GM12878 (cell line): ENCODE results near the gene PGLYRP2. TPM values are rescaled to one million over a fixed set of nuclear protein-coding genes. Genes with fewer than 3 reads are reported as not detected.

ENCODE experiments used
- ATAC-seq: fragments of 200-7000 bp; cut with Tn5 transposase; 3 replicates; pipeline ENCODE4 v1.9.1; 2020; ENCODE audit warnings: mild to moderate bottlenecking, moderate library complexity
- BruUV-seq: library from RNA; stranded (reverse); fragments of 400-500 nt; replicated peaks from 2 replicates; lab custom pipeline; 2021; lab: Mats Ljungman, UMichigan
- CTCF ChIA-PET: fragments of 300-600 bp; sonication (Branson Sonifier 250); formaldehyde crosslinking; extraction: SDS; loops from one replicate; lab custom pipeline; 2021; ENCODE audit warnings: inconsistent platforms; lab: Yijun Ruan, JAX
- POLR2A ChIA-PET: fragments of 350-600 bp; formaldehyde crosslinking; extraction: SDS; loops from one replicate; lab custom pipeline; 2021; ENCODE audit warnings: inconsistent platforms; lab: Charles Lee
- RAD21 ChIA-PET: fragments of 300-600 bp; sonication (Branson Sonifier 250); formaldehyde crosslinking; loops from one replicate; lab custom pipeline; 2023; ENCODE audit warnings: antibody characterized with exemption; ENCODE audit not compliant: unreplicated experiment; lab: Charles Lee
- SMC1A ChIA-PET: fragments of 300-600 bp; sonication (Branson Sonifier 250); formaldehyde crosslinking; loops from one replicate; lab custom pipeline; 2023; ENCODE audit not compliant: unreplicated experiment, uncharacterized antibody; lab: Charles Lee
- DNase-seq: peaks from one replicate; pipeline ENCODE4 v3.0.0-alpha.2; 2011; ENCODE audit warnings: low read depth, low spot score
- FAIRE-seq: peaks from 3 replicates; lab custom pipeline; 2011; peaks lifted over from hg19 to GRCh38; lab: Jason Lieb, UNC
- H2AFZ ChIP-seq: 2 replicates; pipeline ENCODE4 v1.6.0; 2011; ENCODE audit warnings: low read depth, low read length, control low read depth; ENCODE audit not compliant: control insufficient read depth
- H3K27ac ChIP-seq: 2 replicates; pipeline ENCODE4 v1.5.1; 2011; ENCODE audit warnings: control low read depth; ENCODE audit not compliant: control insufficient read depth, insufficient read depth
- H3K27me3 ChIP-seq, 2 experiments: replicated peaks in 1 of 2; 2 replicates each; pipeline versions ENCODE4 v1.6.0 to v1.6.1; 2011; ENCODE audit warnings: low read length in 1 of 2; ENCODE audit not compliant: control insufficient read depth in 2 of 2, insufficient read depth in 2 of 2
- H3K36me3 ChIP-seq, 2 experiments: 2 replicates each; pipeline ENCODE4 v1.5.1; 2011; ENCODE audit warnings: low read length in 1 of 2; ENCODE audit not compliant: control insufficient read depth in 2 of 2, insufficient read depth in 2 of 2
- H3K4me1 ChIP-seq: 2 replicates; pipeline ENCODE4 v1.6.1; 2011; ENCODE audit warnings: mild to moderate bottlenecking, low read length, moderate library complexity, mixed read lengths; ENCODE audit not compliant: control insufficient read depth, insufficient read depth
- H3K4me2 ChIP-seq: 2 replicates; pipeline ENCODE4 v1.6.0; 2011; ENCODE audit warnings: control low read depth; ENCODE audit not compliant: control insufficient read depth, insufficient read depth
- H3K4me3 ChIP-seq: fragments of 200-600 bp; sonication (generic); 2 replicates; pipeline ENCODE4 v1.5.1; 2016
- H3K79me2 ChIP-seq: 2 replicates; pipeline ENCODE4 v1.6.0; 2011; ENCODE audit warnings: low read length; ENCODE audit not compliant: control insufficient read depth, insufficient read depth
- H3K9ac ChIP-seq: 2 replicates; pipeline ENCODE4 v1.8.0; 2011; ENCODE audit warnings: low read length, control low read depth, mixed read lengths; ENCODE audit not compliant: control insufficient read depth, insufficient read depth
- H3K9me3 ChIP-seq: replicated peaks from 3 replicates; pipeline ENCODE4 v1.5.1; 2011; ENCODE audit warnings: mild to moderate bottlenecking, low read length; ENCODE audit not compliant: control insufficient read depth, insufficient read depth
- H4K20me1 ChIP-seq: 2 replicates; pipeline ENCODE4 v1.6.0; 2011; ENCODE audit not compliant: control insufficient read depth, insufficient read depth
- ATF3 ChIP-seq: IDR thresholded peaks from 2 replicates; pipeline ENCODE4 v1.6.1; 2011; ENCODE audit warnings: low read depth, mild to moderate bottlenecking, low read length, moderate library complexity, borderline replicate concordance; ENCODE audit errors: extremely low read depth
- HDAC2 ChIP-seq: fragments of 200-600 bp; sonication (generic); IDR thresholded peaks from 2 replicates; pipeline ENCODE4 v1.6.1; 2017
- IRF3 ChIP-seq: fragments of 450-650 bp; IDR thresholded peaks from 2 replicates; pipeline ENCODE4 v1.6.1; 2014; ENCODE audit warnings: mild to moderate bottlenecking
- IRF5 ChIP-seq: fragments of 450-650 bp; IDR thresholded peaks from 2 replicates; pipeline ENCODE4 v1.6.1; 2017; ENCODE audit warnings: borderline replicate concordance
- KDM1A ChIP-seq: fragments of 200-600 bp; sonication (generic); IDR thresholded peaks from 2 replicates; pipeline ENCODE4 v1.6.1; 2016; ENCODE audit warnings: borderline replicate concordance
- LARP7 ChIP-seq: fragments of 450-650 bp; IDR thresholded peaks from 2 replicates; pipeline ENCODE4 v1.6.1; 2017; ENCODE audit warnings: mild to moderate bottlenecking
- MLLT1 ChIP-seq: fragments of 450-650 bp; IDR thresholded peaks from 2 replicates; pipeline ENCODE4 v1.6.1; 2016; ENCODE audit warnings: mild to moderate bottlenecking
- MYB ChIP-seq: fragments of 150-350 bp; IDR thresholded peaks from 2 replicates; pipeline ENCODE4 v1.6.1; 2014; ENCODE audit warnings: mild to moderate bottlenecking, low read depth, low read length, borderline replicate concordance
- MYC ChIP-seq: IDR thresholded peaks from 2 replicates; pipeline ENCODE4 v1.6.1; 2011; ENCODE audit warnings: mild to moderate bottlenecking, low read length, moderate library complexity, inconsistent platforms; ENCODE audit not compliant: insufficient read depth, insufficient replicate concordance, insufficient read length, severe bottlenecking
- NFYA ChIP-seq: IDR thresholded peaks from 2 replicates; pipeline ENCODE4 v1.6.1; 2011; ENCODE audit warnings: low read depth, mild to moderate bottlenecking, low read length, improper control_type of control experiment, borderline replicate concordance
- NFYB ChIP-seq: IDR thresholded peaks from 2 replicates; pipeline ENCODE4 v1.6.1; 2011; ENCODE audit warnings: low read depth, mild to moderate bottlenecking, low read length, improper control_type of control experiment, moderate library complexity; ENCODE audit not compliant: insufficient read depth
- RAD21 ChIP-seq: IDR thresholded peaks from 2 replicates; pipeline ENCODE4 v1.6.1; 2011; ENCODE audit warnings: mild to moderate bottlenecking, low read depth, low read length, moderate library complexity; ENCODE audit not compliant: insufficient read depth
- SIN3A ChIP-seq: IDR thresholded peaks from 2 replicates; pipeline ENCODE4 v1.6.1; 2012; ENCODE audit warnings: low read depth, low read length, improper control_type of control experiment
- SMAD5 ChIP-seq: IDR thresholded peaks from 2 replicates; pipeline ENCODE4 v1.6.1; 2016; ENCODE audit warnings: antibody characterized with exemption, low read depth
- TAF1 ChIP-seq: IDR thresholded peaks from 2 replicates; pipeline ENCODE4 v1.6.1; 2011; ENCODE audit warnings: mild to moderate bottlenecking, low read depth, low read length, borderline replicate concordance
- TCF12 ChIP-seq: IDR thresholded peaks from 2 replicates; pipeline ENCODE4 v1.6.1; 2011; ENCODE audit warnings: low read depth, mild to moderate bottlenecking, low read length
- ZSCAN29 ChIP-seq: fragments of 450-650 bp; IDR thresholded peaks from 2 replicates; pipeline ENCODE4 v1.6.1; 2017; ENCODE audit warnings: mild to moderate bottlenecking, moderate library complexity
- ZZZ3 ChIP-seq: IDR thresholded peaks from 2 replicates; pipeline ENCODE4 v1.6.1; 2011; ENCODE audit warnings: low read depth; ENCODE audit not compliant: control insufficient read depth, insufficient read length
- WGBS: methylation state at CpG from one replicate; pipeline ENCODE4 v1.1.6; 2016; ENCODE audit warnings: low lambda C conversion rate; ENCODE audit not compliant: insufficient replicate concordance, insufficient coverage; ENCODE audit errors: missing lambda C conversion rate; 5-methylcytosine and 5-hydroxymethylcytosine counted together
- in situ Hi-C: fragments of 300-500 bp; cut with MboI; formaldehyde crosslinking; loops from 9 replicates; pipeline ENCODE4 v1.14.3; 2018; ENCODE audit warnings: mixed read lengths
- intact Hi-C: fragments of 100-400 bp; cut with micrococcal nuclease; formaldehyde crosslinking; loops from one replicate; pipeline ENCODE4 v1.14.2; 2022; ENCODE audit not compliant: unreplicated experiment
- polyA plus RNA-seq, 11 experiments: library from polyadenylated mRNA; depleted of rRNA in 4 of 11; unstranded in 6 of 11; stranded (reverse) in 5 of 11; fragments of >200 nt; fragmentation: Nextera tagmentation in 4 of 11; fragmentation: Illumina TruSeq in 1 of 11; extraction: Ambion mirVana in 4 of 11; extraction: Trizol in 1 of 11; gene quantifications; 1 replicate in 1 of 11; 2 replicates in 10 of 11; pipeline versions ENCODE4 v1.2.1 to v1.2.3, GENCODE V29; 2011 to 2016; ENCODE audit warnings: inconsistent platforms in 2 of 11, missing spikeins in 2 of 11, low read depth in 1 of 11
- total RNA-seq, 4 experiments: library from RNA; depleted of rRNA in 3 of 4; stranded (reverse); fragments of >200 nt in 3 of 4; fragmentation: Illumina TruSeq in 1 of 4; extraction: Trizol in 1 of 4; gene quantifications; 2 replicates each; pipeline versions ENCODE4 v1.2.1 to v1.2.3, GENCODE V29; 2013 to 2021

Gene PGLYRP2
- total and polyA plus RNA-seq, 10 of the 15 experiments (the other 5 are each of a cell fraction or from before 2014, with no cell fraction given) = 0.15 to 0.48 (median 0.26) TPM; not detected in 5

- Histone ChIP-seq H3K9me3 (no peaks in the 10 kb centered on the region; the same call in 2 of the 3 replicates), H3K4me2 (peak overlapping the region; percentile 66; the same call in 1 of the 2 replicates), H3K4me1 (peaks cover 17% of the 10 kb centered on the region), H4K20me1 (no peaks in the 10 kb centered on the region), H3K27me3 (no peaks in the 10 kb centered on the region), H2AFZ (peak overlapping the region; percentile 16), H3K4me3 (no peak overlapping the region), H3K36me3 (no peaks in the 10 kb centered on the region), H3K79me2 (peaks cover 9% of the 10 kb centered on the region), H3K27ac (no peak overlapping the region), H3K9ac (no peak overlapping the region)
- ChIA-PET POLR2A (no interaction called here), CTCF (interaction anchor here (2.1 kb wide), 1 partner anchor 50 kb away, joined by 7 read pairs; the partner anchor contains the start of gene AKAP8L), RAD21 (interaction anchor here (1.0 kb wide), 1 partner anchor 87 kb away, joined by 3 read pairs; no protein-coding TSS in a partner anchor), SMC1A (interaction anchor here (0.7 kb wide), 1 partner anchor 149 kb away, joined by 4 read pairs; no protein-coding TSS in a partner anchor)
- in situ Hi-C loops = no loop called here
- intact Hi-C loops = loop anchor here (5.0 to 10.0 kb wide), 2 partner anchors 54 to 88 kb away; partner anchors contain the start of gene AKAP8L
- WGBS = 67% methylated on average over 12 of the region's 12 CpGs
- ATAC-seq (no peak), DNase-seq (no peak), FAIRE-seq (no peak)
- BruUV-seq = no TSS peak
- TF ChIP-seq TCF12 = no peak
- TF ChIP-seq ATF3 = no peak
- TF ChIP-seq KDM1A = no peak
- no peak for TF ChIP-seq HDAC2
- no peak for TF ChIP-seq TAF1
- no peak for TF ChIP-seq IRF3
- no peak for TF ChIP-seq SMAD5
- TF ChIP-seq SIN3A = no peak
- TF ChIP-seq MLLT1 = no peak
- no peak for TF ChIP-seq ZSCAN29
- TF ChIP-seq RAD21 = no peak
- TF ChIP-seq LARP7 = no peak
- TF ChIP-seq MYC = no peak
- TF ChIP-seq NFYA = no peak
- no peak for TF ChIP-seq ZZZ3
- TF ChIP-seq IRF5 = no peak
- no peak for TF ChIP-seq NFYB
- TF ChIP-seq MYB = no peak
Observed at GRCh38 chr19:15468675-15469512, 10.4 kb downstream of the PGLYRP2 start.
